Liver (tissue), 9 donors: ENCODE data around the gene SUCO. TPM values are rescaled to one million over a fixed set of nuclear protein-coding genes. Genes with fewer than 3 reads are reported as not detected.

Experiments used
- DNase-seq: peaks from one replicate; pipeline ENCODE4 v3.0.0-alpha.2; 2017; ENCODE audit warnings: low spot score
- H3K27ac ChIP-seq, 2 donors: one replicate each; pipeline ENCODE4 v1.7.0; 2013; ENCODE audit warnings: inconsistent platforms in 2 of 2, low read length in 2 of 2, control low read depth in 1 of 2, low read depth in 1 of 2, mild to moderate bottlenecking in 1 of 2
- H3K27me3 ChIP-seq, 4 donors: one replicate each; pipeline versions ENCODE4 v1.6.1 to v1.7.0; 2013; ENCODE audit warnings: low read length in 3 of 4, inconsistent platforms in 1 of 4, mild to moderate bottlenecking in 1 of 4, moderate library complexity in 1 of 4; ENCODE audit not compliant: control insufficient read depth in 4 of 4, insufficient read depth in 4 of 4
- H3K36me3 ChIP-seq, 4 donors: one replicate each; pipeline versions ENCODE4 v1.6.1 to v1.7.0; 2013; ENCODE audit warnings: low read length in 3 of 4, mild to moderate bottlenecking in 3 of 4, low read depth in 1 of 4, moderate library complexity in 1 of 4; ENCODE audit not compliant: control insufficient read depth in 4 of 4, insufficient read depth in 3 of 4
- H3K4me1 ChIP-seq, 4 donors: one replicate each; pipeline versions ENCODE4 v1.6.1 to v1.7.0; 2013; ENCODE audit warnings: low read length in 3 of 4, mild to moderate bottlenecking in 3 of 4, moderate library complexity in 1 of 4; ENCODE audit not compliant: control insufficient read depth in 4 of 4, insufficient read depth in 4 of 4
- H3K4me3 ChIP-seq, 3 donors: one replicate each; pipeline versions ENCODE4 v1.6.1 to v1.7.0; 2013; ENCODE audit warnings: low read length in 3 of 3, control low read depth in 1 of 3, low read depth in 1 of 3, mild to moderate bottlenecking in 1 of 3
- H3K9ac ChIP-seq, 2 donors: one replicate each; pipeline ENCODE4 v1.7.0; 2013; ENCODE audit warnings: low read length in 2 of 2, mild to moderate bottlenecking in 2 of 2, moderate library complexity in 2 of 2, control low read depth in 1 of 2, low read depth in 1 of 2
- H3K9me3 ChIP-seq, 4 donors: one replicate each; pipeline versions ENCODE4 v1.6.1 to v1.7.0; 2013; ENCODE audit warnings: low read length in 3 of 4; ENCODE audit not compliant: control insufficient read depth in 4 of 4
- CTCF ChIP-seq: fragments of 150-350 bp; IDR thresholded peaks from 2 replicates; pipeline ENCODE4 v1.5.1; 2017; ENCODE audit warnings: improper control_type of control experiment, low read depth, low read length; ENCODE audit not compliant: missing input control
- EGR1 ChIP-seq, 2 donors: IDR thresholded peaks; 2 replicates each; pipeline ENCODE4 v1.6.1; 2016 to 2018; ENCODE audit warnings: antibody characterized with exemption in 2 of 2, low read depth in 2 of 2
- FOXA1 ChIP-seq: IDR thresholded peaks from 2 replicates; pipeline ENCODE4 v1.6.1; 2016; ENCODE audit warnings: antibody characterized with exemption
- FOXA2 ChIP-seq: IDR thresholded peaks from 2 replicates; pipeline ENCODE4 v1.6.1; 2016; ENCODE audit warnings: antibody characterized with exemption
- GABPA ChIP-seq, 2 donors: IDR thresholded peaks in 1 of 2; conservative IDR thresholded peaks in 1 of 2; 2 replicates each; pipeline ENCODE4 v1.6.1; 2016; ENCODE audit warnings: antibody characterized with exemption in 2 of 2, mild to moderate bottlenecking in 1 of 2, moderate library complexity in 1 of 2
- HNF4A ChIP-seq, 2 donors: conservative IDR thresholded peaks; 2 replicates each; pipeline ENCODE4 v1.6.1; 2016; ENCODE audit warnings: antibody characterized with exemption in 2 of 2, mild to moderate bottlenecking in 2 of 2
- HNF4G ChIP-seq: IDR thresholded peaks from 2 replicates; pipeline ENCODE4 v1.6.1; 2016; ENCODE audit warnings: antibody characterized with exemption
- JUND ChIP-seq, 2 donors: IDR thresholded peaks; 2 replicates each; pipeline ENCODE4 v1.6.1; 2016; ENCODE audit warnings: antibody characterized with exemption in 2 of 2
- MAX ChIP-seq: IDR thresholded peaks from 2 replicates; pipeline ENCODE4 v1.6.1; 2016; ENCODE audit warnings: antibody characterized with exemption
- NR2F2 ChIP-seq: IDR thresholded peaks from 2 replicates; pipeline ENCODE4 v1.6.1; 2016; ENCODE audit warnings: antibody characterized with exemption
- RAD21 ChIP-seq, 2 donors: IDR thresholded peaks; 2 replicates each; pipeline ENCODE4 v1.6.1; 2016; ENCODE audit warnings: antibody characterized with exemption in 2 of 2, mild to moderate bottlenecking in 2 of 2
- REST ChIP-seq: IDR thresholded peaks from 2 replicates; pipeline ENCODE4 v1.6.1; 2016; ENCODE audit warnings: antibody characterized with exemption, mild to moderate bottlenecking
- RXRA ChIP-seq, 2 donors: IDR thresholded peaks; 2 replicates each; pipeline ENCODE4 v1.6.1; 2017 to 2018; ENCODE audit warnings: antibody characterized with exemption in 2 of 2, mild to moderate bottlenecking in 1 of 2
- SP1 ChIP-seq: IDR thresholded peaks from 2 replicates; pipeline ENCODE4 v1.6.1; 2018; ENCODE audit warnings: antibody characterized with exemption, mild to moderate bottlenecking
- TAF1 ChIP-seq: conservative IDR thresholded peaks from 2 replicates; pipeline ENCODE4 v1.6.1; 2016; ENCODE audit warnings: antibody characterized with exemption, mild to moderate bottlenecking
- YY1 ChIP-seq: IDR thresholded peaks from 2 replicates; pipeline ENCODE4 v1.6.1; 2016; ENCODE audit warnings: antibody characterized with exemption, mild to moderate bottlenecking
- polyA plus RNA-seq, 2 donors: library from polyadenylated mRNA; stranded (reverse) in 1 of 2; unstranded in 1 of 2; fragments of 200-250 nt in 1 of 2; fragments of >200 nt in 1 of 2; fragmentation: Nextera tagmentation in 1 of 2; extraction: Ambion mirVana in 1 of 2; gene quantifications; one replicate each; pipeline versions ENCODE4 v1.2.1 to v1.2.3, GENCODE V29; 2013 to 2015
- total RNA-seq, 2 donors: library from RNA; depleted of rRNA; stranded (reverse); fragments of >200 nt; gene quantifications; one replicate each; pipeline ENCODE4 v1.2.3, GENCODE V29; 2014
- TF ChIP-seq, protein P1 (sequence below): IDR thresholded peaks from 2 replicates; pipeline ENCODE4 v1.6.1; 2016; ENCODE audit warnings: antibody characterized with exemption
- TF ChIP-seq, protein P2 (sequence below): IDR thresholded peaks from 2 replicates; pipeline ENCODE4 v1.6.1; 2016; ENCODE audit warnings: antibody characterized with exemption
- donor health status: healthy.
- donor health status: healthy.
- donor health status: healthy.
- donor health status: healthy.
- donor health status: healthy.

The SUCO gene
- total and polyA plus RNA-seq, 4 donors: 2.8 to 38.1 (median 8.5) TPM

DNA sequence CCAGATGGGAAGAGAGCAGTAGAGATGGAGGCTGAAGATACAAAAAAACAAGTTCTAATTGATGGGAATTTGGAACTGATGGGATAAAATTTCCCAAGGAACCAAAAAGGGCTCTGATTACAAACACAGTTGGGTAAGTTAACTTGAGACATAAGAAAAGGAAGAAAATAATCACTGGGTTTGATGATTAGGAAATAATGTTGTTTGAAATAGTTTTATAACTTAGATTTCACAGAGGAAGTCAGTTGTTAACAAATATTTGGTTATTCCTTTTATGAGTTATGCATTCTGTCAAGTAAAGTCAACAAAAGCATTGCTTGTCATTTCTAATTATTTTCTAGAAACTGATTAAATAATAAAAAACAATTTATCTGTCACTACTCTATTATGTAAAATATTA, 20.4 kb upstream of the SUCO start (continued):
- TF ChIP-seq JUND (IDR thresholded peaks at IDR 0.05): no peak

DNA sequence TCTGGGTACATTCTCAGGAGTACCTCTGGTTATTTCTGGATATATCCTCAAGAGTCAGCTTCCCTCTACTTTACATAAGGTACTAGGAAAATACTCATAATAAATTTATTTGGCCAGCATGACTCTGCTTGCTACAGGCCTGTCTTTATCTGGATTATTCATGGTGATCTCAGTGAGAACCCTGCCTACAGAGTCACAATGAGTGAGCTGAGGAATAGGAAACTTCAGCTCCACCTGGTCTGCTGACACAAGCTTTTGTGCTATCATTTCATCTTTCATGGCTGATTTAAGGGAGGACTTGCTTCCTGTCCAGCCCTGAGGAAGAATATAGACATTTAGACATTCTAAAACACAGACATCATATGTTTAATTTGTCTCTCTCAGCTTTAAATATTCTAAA, 19.5 kb upstream of the SUCO start:
- H3K27ac ChIP-seq: no peak overlapping the region
- DNase-seq: no peak
- no peak overlapping the region for H3K4me3 ChIP-seq
- H3K9ac ChIP-seq: no peak overlapping the region
- H3K27me3 ChIP-seq: no peaks in the 10 kb centered on the region
- no peaks in the 10 kb centered on the region for H3K4me1 ChIP-seq
- TF ChIP-seq EGR1 (IDR thresholded peaks at IDR 0.05; ENCODE audit: low read depth in 2 of 2) (no peak), FOXA1 (no peak), YY1 (no peak), FOXA2 (no peak), RAD21 (IDR thresholded peaks at IDR 0.05) (no peak), TAF1 (no peak), MAX (no peak), NR2F2 (no peak), CTCF (no peak), GABPA (IDR thresholded peaks at IDR 0.05 in 1 of 2, conservative IDR thresholded peaks at IDR 0.05 in 1 of 2) (no peak), RXRA (IDR thresholded peaks at IDR 0.05) (no peak), REST (no peak), HNF4G (no peak), JUND (IDR thresholded peaks at IDR 0.05) (no peak), SP1 (no peak), HNF4A (conservative IDR thresholded peaks at IDR 0.05) (no peak)
- TF ChIP-seq, protein P1, sequence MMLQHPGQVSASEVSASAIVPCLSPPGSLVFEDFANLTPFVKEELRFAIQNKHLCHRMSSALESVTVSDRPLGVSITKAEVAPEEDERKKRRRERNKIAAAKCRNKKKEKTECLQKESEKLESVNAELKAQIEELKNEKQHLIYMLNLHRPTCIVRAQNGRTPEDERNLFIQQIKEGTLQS: no peak
- TF ChIP-seq, protein P2, sequence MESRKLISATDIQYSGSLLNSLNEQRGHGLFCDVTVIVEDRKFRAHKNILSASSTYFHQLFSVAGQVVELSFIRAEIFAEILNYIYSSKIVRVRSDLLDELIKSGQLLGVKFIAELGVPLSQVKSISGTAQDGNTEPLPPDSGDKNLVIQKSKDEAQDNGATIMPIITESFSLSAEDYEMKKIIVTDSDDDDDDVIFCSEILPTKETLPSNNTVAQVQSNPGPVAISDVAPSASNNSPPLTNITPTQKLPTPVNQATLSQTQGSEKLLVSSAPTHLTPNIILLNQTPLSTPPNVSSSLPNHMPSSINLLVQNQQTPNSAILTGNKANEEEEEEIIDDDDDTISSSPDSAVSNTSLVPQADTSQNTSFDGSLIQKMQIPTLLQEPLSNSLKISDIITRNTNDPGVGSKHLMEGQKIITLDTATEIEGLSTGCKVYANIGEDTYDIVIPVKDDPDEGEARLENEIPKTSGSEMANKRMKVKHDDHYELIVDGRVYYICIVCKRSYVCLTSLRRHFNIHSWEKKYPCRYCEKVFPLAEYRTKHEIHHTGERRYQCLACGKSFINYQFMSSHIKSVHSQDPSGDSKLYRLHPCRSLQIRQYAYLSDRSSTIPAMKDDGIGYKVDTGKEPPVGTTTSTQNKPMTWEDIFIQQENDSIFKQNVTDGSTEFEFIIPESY: no peak
- no peaks in the 10 kb centered on the region for H3K36me3 ChIP-seq
- peaks cover 0 to 6% (median 2%) of the 10 kb centered on the region in 4 donors for H3K9me3 ChIP-seq
